Kidney epithelial cell (primary cell): Measurements from ENCODE around the gene MEOX2. TPM values are rescaled to one million over a fixed set of nuclear protein-coding genes. Genes with fewer than 3 reads are reported as not detected.

ENCODE experiments used
- DNase-seq: peaks from one replicate; pipeline ENCODE4 v3.0.0-alpha.2; 2010; ENCODE audit warnings: low read depth
- H3K27me3 ChIP-seq: 2 replicates; pipeline ENCODE4 v1.6.0; 2011; ENCODE audit warnings: low read length; ENCODE audit not compliant: control insufficient read depth, insufficient read depth
- H3K36me3 ChIP-seq: 2 replicates; pipeline ENCODE4 v1.5.1; 2011; ENCODE audit warnings: low read length; ENCODE audit not compliant: control insufficient read depth, insufficient read depth
- H3K4me3 ChIP-seq: 2 replicates; pipeline ENCODE4 v1.5.1; 2011; ENCODE audit warnings: low read depth, mild to moderate bottlenecking, control low read depth, low read length
- total RNA-seq: library from RNA; depleted of rRNA; stranded (reverse); fragments of >200 nt; gene quantifications from 2 replicates; pipeline ENCODE4 v1.2.3, GENCODE V29; 2015
- TF ChIP-seq, protein P1 (sequence below): IDR thresholded peaks from 2 replicates; pipeline ENCODE4 v1.5.1; 2011; ENCODE audit warnings: mild to moderate bottlenecking, moderate library complexity, low read length, control low read depth, inconsistent platforms; ENCODE audit not compliant: insufficient read depth, poor library complexity, severe bottlenecking

MEOX2 gene
- total RNA-seq, 1 donor from 2014 or later = not detected

DNA sequence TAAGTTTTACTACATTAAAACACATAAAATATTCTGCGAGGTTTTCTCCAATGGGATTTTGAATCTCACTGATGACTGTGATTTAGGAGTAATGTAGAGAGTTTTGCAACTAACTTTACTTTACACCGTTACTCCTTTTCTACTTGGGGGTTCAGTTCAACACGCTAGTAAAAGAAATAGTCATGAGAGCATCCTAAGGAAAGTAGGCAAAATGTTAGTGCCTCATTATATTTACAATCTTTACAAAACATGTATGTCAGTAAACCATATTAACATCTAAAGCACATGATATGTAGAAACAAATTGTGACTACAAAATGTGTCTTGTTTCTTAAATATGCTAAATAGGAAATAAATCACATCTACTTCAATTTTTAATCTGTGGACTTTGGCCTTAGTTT is 6.0 kb downstream of the MEOX2 start:
- TF ChIP-seq, protein P1, sequence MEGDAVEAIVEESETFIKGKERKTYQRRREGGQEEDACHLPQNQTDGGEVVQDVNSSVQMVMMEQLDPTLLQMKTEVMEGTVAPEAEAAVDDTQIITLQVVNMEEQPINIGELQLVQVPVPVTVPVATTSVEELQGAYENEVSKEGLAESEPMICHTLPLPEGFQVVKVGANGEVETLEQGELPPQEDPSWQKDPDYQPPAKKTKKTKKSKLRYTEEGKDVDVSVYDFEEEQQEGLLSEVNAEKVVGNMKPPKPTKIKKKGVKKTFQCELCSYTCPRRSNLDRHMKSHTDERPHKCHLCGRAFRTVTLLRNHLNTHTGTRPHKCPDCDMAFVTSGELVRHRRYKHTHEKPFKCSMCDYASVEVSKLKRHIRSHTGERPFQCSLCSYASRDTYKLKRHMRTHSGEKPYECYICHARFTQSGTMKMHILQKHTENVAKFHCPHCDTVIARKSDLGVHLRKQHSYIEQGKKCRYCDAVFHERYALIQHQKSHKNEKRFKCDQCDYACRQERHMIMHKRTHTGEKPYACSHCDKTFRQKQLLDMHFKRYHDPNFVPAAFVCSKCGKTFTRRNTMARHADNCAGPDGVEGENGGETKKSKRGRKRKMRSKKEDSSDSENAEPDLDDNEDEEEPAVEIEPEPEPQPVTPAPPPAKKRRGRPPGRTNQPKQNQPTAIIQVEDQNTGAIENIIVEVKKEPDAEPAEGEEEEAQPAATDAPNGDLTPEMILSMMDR = no peak
- no peak overlapping the region for H3K4me3 ChIP-seq
- DNase-seq = no peak
- no peaks in the 10 kb centered on the region for H3K36me3 ChIP-seq
- peaks cover 6% of the 10 kb centered on the region for H3K27me3 ChIP-seq

DNA sequence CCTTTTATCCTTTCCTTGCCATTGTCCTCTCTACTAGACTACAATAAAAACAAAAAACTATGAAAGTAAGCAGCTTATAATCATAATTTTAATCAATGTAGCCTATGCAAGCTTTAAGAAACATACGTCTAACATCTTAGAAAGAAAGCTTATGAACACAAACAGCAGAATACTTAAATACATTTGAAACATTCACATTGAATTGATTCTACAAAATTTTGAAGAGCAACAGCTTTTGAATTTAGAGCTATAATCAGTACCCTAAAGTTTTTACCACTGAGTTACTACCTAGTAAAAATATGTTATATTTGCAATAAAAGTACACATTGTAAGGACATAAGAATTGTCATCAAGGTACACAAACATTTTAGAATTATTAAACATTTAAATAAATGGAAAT is 7.2 kb downstream of the MEOX2 start:
- DNase-seq = no peak
- Histone ChIP-seq H3K27me3 (no peaks in the 10 kb centered on the region), H3K36me3 (no peaks in the 10 kb centered on the region), H3K4me3 (no peak overlapping the region)
- TF ChIP-seq, protein P1 = no peak

- TF ChIP-seq, protein P1 = no peak
- H3K27me3 ChIP-seq = no peaks in the 10 kb centered on the region
- H3K36me3 ChIP-seq = no peaks in the 10 kb centered on the region
- DNase-seq = no peak
- no peak overlapping the region for H3K4me3 ChIP-seq
Measured at GRCh38 chr7:15678653-15679052, 7.8 kb downstream of the MEOX2 start.

DNA sequence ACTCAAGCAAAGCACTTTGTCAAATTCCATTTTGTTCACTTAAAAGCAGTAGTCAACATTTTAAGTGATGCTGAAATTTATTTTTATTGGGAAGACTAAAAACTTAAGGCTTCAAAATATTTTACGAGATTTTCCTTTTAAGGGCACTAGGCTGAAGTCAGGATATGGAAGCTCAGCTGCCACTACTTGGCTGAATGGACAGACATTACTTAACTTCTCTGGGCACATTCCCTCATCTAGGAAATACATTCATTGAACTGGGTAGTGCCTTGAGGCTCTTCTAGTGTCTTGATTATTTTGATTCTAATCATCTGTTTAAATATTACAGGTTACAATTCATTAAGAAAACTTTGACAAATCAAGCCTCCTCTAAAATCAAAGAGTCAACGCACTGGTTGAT is 11.1 kb downstream of the MEOX2 start:
- H3K4me3 ChIP-seq = no peak overlapping the region
- TF ChIP-seq, protein P1 = no peak
- DNase-seq = no peak
- no peaks in the 10 kb centered on the region for H3K36me3 ChIP-seq
- H3K27me3 ChIP-seq = no peaks in the 10 kb centered on the region

GRCh38 chr7:15674586-15674985 is 11.9 kb downstream of the MEOX2 start:
- DNase-seq = no peak
- no peak overlapping the region for H3K4me3 ChIP-seq
- no peaks in the 10 kb centered on the region for H3K36me3 ChIP-seq
- TF ChIP-seq, protein P1 = no peak
- no peaks in the 10 kb centered on the region for H3K27me3 ChIP-seq

GRCh38 chr7:15669443-15670090 is 16.9 kb downstream of the MEOX2 start:
- Histone ChIP-seq H3K4me3 (no peak overlapping the region), H3K36me3 (no peaks in the 10 kb centered on the region), H3K27me3 (no peaks in the 10 kb centered on the region)
- no peak for DNase-seq
- TF ChIP-seq, protein P1 = no peak
